Right lobe of liver (tissue), 6 donors: Measurements from ENCODE around the gene CRNKL1. TPM values are rescaled to one million over a fixed set of nuclear protein-coding genes. Genes with fewer than 3 reads are reported as not detected.

ENCODE experiments used
- ATAC-seq, 4 donors: fragments of 200-7000 bp; cut with Tn5 transposase; one replicate each; pipeline ENCODE4 v1.9.1; 2020; ENCODE audit warnings: mild to moderate bottlenecking in 4 of 4, moderate library complexity in 4 of 4
- DNase-seq, 3 donors: peaks; one replicate each; pipeline ENCODE4 v3.0.0-alpha.2; 2020
- H3K27ac ChIP-seq, 3 donors: fragments of 200-600 bp; one replicate each; pipeline ENCODE4 v1.8.0; 2022
- H3K27me3 ChIP-seq, 2 donors: fragments of 200-600 bp; one replicate each; pipeline ENCODE4 v1.8.0; 2022
- H3K36me3 ChIP-seq, 4 donors: fragments of 200-600 bp; sonication (generic) in 1 of 4; one replicate each; pipeline versions ENCODE4 v1.5.1 to v1.8.0; 2017 to 2022; ENCODE audit warnings: control low read depth in 1 of 4
- H3K4me1 ChIP-seq, 4 donors: fragments of 200-600 bp; sonication (generic) in 1 of 4; one replicate each; pipeline versions ENCODE4 v1.5.1 to v1.8.0; 2017 to 2022; ENCODE audit warnings: control low read depth in 1 of 4
- H3K4me3 ChIP-seq, 3 donors: fragments of 200-600 bp; one replicate each; pipeline ENCODE4 v1.8.0; 2022
- H3K9me3 ChIP-seq, 4 donors: fragments of 200-600 bp; sonication (generic) in 1 of 4; one replicate each; pipeline versions ENCODE4 v1.5.1 to v1.8.0; 2017 to 2022; ENCODE audit warnings: control low read depth in 1 of 4
- CTCF ChIP-seq, 4 donors: fragments of 200-600 bp in 3 of 4; fragments of 450-650 bp in 1 of 4; IDR thresholded peaks; one replicate each; pipeline versions ENCODE4 v1.5.1 to v1.8.0; 2016 to 2022; ENCODE audit warnings: antibody characterized with exemption in 4 of 4, mild to moderate bottlenecking in 2 of 4
- POLR2A ChIP-seq: fragments of 450-650 bp; IDR thresholded peaks from one replicate; pipeline ENCODE4 v1.6.1; 2017; ENCODE audit warnings: antibody characterized with exemption, mild to moderate bottlenecking
- WGBS: methylation state at CpG from one replicate; pipeline ENCODE4 v1.1.6; 2018; ENCODE audit warnings: low coverage, low lambda C conversion rate; ENCODE audit not compliant: insufficient coverage; ENCODE audit errors: missing lambda C conversion rate; 5-methylcytosine and 5-hydroxymethylcytosine counted together
- intact Hi-C, 2 donors: fragments of 100-400 bp; cut with DNase I; formaldehyde crosslinking; loops; one replicate each; pipeline versions ENCODE4 v1.11.2 to v1.14.1; 2022
- total RNA-seq, 6 experiments: library from RNA; depleted of rRNA in 2 of 6; stranded (reverse); fragments of >200 nt in 2 of 6; fragmentation: NEBNext Ultra II Directional in 3 of 6; extraction: Animal tissue kit (Norgen Biotek cat#: 25700) in 3 of 6; gene quantifications; one replicate each; pipeline versions ENCODE4 v1.1.0 to v1.2.4, GENCODE V29; 2016 to 2023
- donor health status: DM: no; HTN: yes; CAD: no.
- donor health status: DM: no; HTN: no; CAD: no.
- donor health status: DM: no; HTN: no; CAD: no.
- donor health status: DM: no; HTN: yes; CAD: no.
- donor health status: DM: no; HTN: yes; CAD: no.

The CRNKL1 gene
- total RNA-seq, 6 experiments from 2014 or later = 5.5 to 13.2 (median 7.2) TPM

GRCh38 chr20:20018366-20018765 is 33.9 kb downstream of the CRNKL1 start:
- H3K4me1 ChIP-seq = peaks cover 0 to 23% (median 11%) of the 10 kb centered on the region in 4 donors
- intact Hi-C loops = no loop called here
- TF ChIP-seq POLR2A (no peak), CTCF (IDR thresholded peaks at IDR 0.05) (no peak)
- ATAC-seq (no peak), DNase-seq (no peak)
- 89% methylated on average over 7 of the region's 8 CpGs for WGBS
- H3K27ac ChIP-seq = no peak overlapping the region
- H3K27me3 ChIP-seq = no peaks in the 10 kb centered on the region
- H3K4me3 ChIP-seq = peak overlapping the region; percentile 84 to 99 (median 91)
- peaks cover 0 to 4% (median 1%) of the 10 kb centered on the region in 4 donors for H3K36me3 ChIP-seq
- no peaks in the 10 kb centered on the region for H3K9me3 ChIP-seq

- Histone ChIP-seq H3K4me1 (peaks cover 0 to 23% (median 11%) of the 10 kb centered on the region in 4 donors), H3K9me3 (no peaks in the 10 kb centered on the region), H3K4me3 (peak overlapping the region; percentile 84 to 99 (median 91)), H3K27me3 (no peaks in the 10 kb centered on the region), H3K27ac (peak overlapping the region; percentile 8 to 60 (median 52)), H3K36me3 (peaks cover 0 to 4% (median 0%) of the 10 kb centered on the region in 4 donors)
- intact Hi-C loops = no loop called here
- no peak for DNase-seq
- TF ChIP-seq POLR2A = no peak
- TF ChIP-seq CTCF (IDR thresholded peaks at IDR 0.05) = no peak
- ATAC-seq = peak in 2 of 4 donors; percentile 3 to 5
- 0% methylated on average over 4 of the region's 17 CpGs for WGBS
These were observed 34.5 kb downstream of the CRNKL1 start for GRCh38 chr20:20017844-20018185.

GRCh38 chr20:20017001-20017843 is 35.0 kb downstream of the CRNKL1 start, which contains the start of gene NAA20:
Gene NAA20 (plus strand): TSS chr20:20017362. CDS start chr20:20017397, 35 bp downstream.
- WGBS = 0% methylated on average over 1 of the region's 81 CpGs

GRCh38 chr20:20014659-20015058 is 37.6 kb downstream of the CRNKL1 start:
- no peak for TF ChIP-seq CTCF (IDR thresholded peaks at IDR 0.05)
- no peak for TF ChIP-seq POLR2A
- H3K4me3 ChIP-seq = no peak overlapping the region
- peaks cover 0 to 4% (median 0%) of the 10 kb centered on the region in 4 donors for H3K36me3 ChIP-seq
- ATAC-seq = no peak
- WGBS = 57% methylated on average over 2 of the region's 2 CpGs
- intact Hi-C loops = no loop called here
- H3K9me3 ChIP-seq = no peaks in the 10 kb centered on the region
- DNase-seq = no peak
- H3K4me1 ChIP-seq = peaks cover 0 to 36% (median 16%) of the 10 kb centered on the region in 4 donors
- H3K27ac ChIP-seq = no peak overlapping the region
- H3K27me3 ChIP-seq = no peaks in the 10 kb centered on the region

More at GRCh38 chr20:20017001-20017843, 35.0 kb downstream of the CRNKL1 start, which contains the start of gene NAA20:
- Histone ChIP-seq H3K36me3 (peaks cover 0 to 4% (median 0%) of the 10 kb centered on the region in 4 donors), H3K4me1 (peaks cover 0 to 23% (median 11%) of the 10 kb centered on the region in 4 donors), H3K27me3 (no peaks in the 10 kb centered on the region), H3K27ac (peak within 1 kb of the TSS; percentile 52 to 60 (median 56)), H3K4me3 (peak within 1 kb of the TSS; percentile 84 to 99 (median 91)), H3K9me3 (no peaks in the 10 kb centered on the region)
- peak; percentile 95 to 97 (median 96) for DNase-seq
- ATAC-seq = peak; percentile 99
- TF ChIP-seq POLR2A (peak; percentile 44), CTCF (IDR thresholded peaks at IDR 0.05) (peak; percentile 70 to 87 (median 74))
- intact Hi-C loops = no loop called here
